LNCAP (cell line): ENCODE results near the gene C22orf31.

Experiments
- TF ChIP-seq, protein P1 (sequence below): fragments of 450-650 bp; IDR thresholded peaks from 2 replicates; pipeline ENCODE4 v1.5.1; 2017; ENCODE audit warnings: mild to moderate bottlenecking

C22orf31 gene

DNA sequence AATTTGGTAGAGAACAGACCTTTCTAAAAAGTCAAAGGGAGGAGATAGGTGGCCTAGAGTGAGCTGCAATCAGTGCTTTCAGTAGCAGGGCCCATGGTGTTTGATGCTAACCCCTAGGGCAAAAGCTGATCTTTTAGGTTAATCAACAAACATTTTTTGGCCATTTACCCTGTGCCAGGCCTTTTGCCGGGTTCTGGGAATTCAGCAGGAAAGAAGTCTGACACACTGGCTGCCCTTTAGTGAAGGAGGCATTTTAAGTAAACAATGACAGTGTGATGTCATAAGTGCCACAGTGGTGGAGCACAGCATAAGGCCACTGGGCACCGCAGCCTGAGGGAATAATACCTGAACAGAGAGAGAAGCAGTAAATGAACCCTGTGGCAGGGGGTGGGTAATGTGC is 29.0 kb downstream of the C22orf31 start:
- TF ChIP-seq, protein P1, sequence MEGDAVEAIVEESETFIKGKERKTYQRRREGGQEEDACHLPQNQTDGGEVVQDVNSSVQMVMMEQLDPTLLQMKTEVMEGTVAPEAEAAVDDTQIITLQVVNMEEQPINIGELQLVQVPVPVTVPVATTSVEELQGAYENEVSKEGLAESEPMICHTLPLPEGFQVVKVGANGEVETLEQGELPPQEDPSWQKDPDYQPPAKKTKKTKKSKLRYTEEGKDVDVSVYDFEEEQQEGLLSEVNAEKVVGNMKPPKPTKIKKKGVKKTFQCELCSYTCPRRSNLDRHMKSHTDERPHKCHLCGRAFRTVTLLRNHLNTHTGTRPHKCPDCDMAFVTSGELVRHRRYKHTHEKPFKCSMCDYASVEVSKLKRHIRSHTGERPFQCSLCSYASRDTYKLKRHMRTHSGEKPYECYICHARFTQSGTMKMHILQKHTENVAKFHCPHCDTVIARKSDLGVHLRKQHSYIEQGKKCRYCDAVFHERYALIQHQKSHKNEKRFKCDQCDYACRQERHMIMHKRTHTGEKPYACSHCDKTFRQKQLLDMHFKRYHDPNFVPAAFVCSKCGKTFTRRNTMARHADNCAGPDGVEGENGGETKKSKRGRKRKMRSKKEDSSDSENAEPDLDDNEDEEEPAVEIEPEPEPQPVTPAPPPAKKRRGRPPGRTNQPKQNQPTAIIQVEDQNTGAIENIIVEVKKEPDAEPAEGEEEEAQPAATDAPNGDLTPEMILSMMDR = no peak

DNA sequence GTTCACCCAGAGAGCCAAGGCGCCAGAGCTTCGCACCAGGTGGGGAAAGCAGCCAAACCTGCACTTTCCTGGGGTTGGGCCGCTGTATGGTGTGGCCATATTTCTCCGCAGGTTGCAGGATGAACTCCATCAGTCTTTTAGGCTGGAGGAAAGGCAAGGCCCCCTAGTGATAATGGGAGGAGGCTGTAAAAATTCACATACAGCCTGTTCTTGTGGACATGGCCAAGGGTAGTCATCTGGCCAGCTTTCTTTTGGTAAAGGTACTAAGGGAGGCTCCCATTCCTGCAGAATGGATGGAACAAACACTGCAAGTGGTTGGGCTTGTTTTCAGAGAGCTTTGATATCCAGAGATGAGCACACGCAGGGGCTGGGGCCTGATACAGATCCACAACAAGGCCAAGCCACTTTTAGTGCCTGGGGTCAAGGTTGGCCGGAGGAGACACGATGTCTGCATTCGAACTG is 29.6 kb downstream of the C22orf31 start:
- TF ChIP-seq, protein P1 = no peak

- TF ChIP-seq, protein P1 = no peak
Measured at GRCh38 chr22:29031227-29032011, 30.2 kb downstream of the C22orf31 start.

GRCh38 chr22:29030618-29031226 is 30.9 kb downstream of the C22orf31 start:
- TF ChIP-seq, protein P1 = no peak

GRCh38 chr22:29030016-29030617 is 31.5 kb downstream of the C22orf31 start:
- TF ChIP-seq, protein P1 = no peak

DNA sequence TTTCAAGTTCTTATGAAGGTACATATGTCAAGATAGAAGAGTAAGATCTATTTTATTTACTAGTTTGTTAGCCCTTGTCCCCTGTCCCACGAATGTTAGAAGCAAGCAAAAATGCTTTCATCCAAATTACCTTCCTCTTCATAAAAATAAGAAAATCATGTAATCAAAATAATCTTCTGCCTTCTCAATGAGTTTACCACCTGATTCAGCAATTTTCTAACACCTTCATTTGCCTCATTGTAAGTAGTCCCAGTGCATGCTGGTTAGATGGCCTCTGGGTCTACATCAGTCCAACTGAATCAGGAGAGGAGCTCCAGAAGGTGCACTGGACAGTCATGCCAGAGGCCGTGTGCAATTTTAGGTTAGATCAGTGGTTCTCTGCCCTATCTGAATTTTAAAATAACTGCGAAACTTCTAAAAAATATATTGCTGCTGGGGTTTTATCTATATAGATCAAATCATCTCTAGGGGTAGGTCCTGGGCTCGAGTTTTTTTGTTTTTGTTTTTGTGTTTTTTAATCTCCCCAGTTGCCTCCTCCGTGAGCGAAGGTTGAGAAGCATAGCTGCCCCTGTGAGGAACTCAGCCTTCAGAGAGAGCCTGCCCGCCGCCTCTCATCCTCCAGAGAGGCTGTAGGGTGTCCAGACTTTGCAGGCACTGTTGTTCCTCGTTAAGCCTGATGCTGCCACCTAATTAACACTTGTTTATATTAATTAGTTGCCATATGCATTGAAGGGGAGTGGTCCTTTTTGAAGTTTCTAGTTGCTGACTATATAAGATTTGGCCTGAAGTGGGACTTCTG is 32.2 kb downstream of the C22orf31 start:
- TF ChIP-seq, protein P1 = no peak

GRCh38 chr22:29028468-29028867 is 33.2 kb downstream of the C22orf31 start:
- TF ChIP-seq, protein P1 = no peak
